HFFc6 (cell line): Measurements from ENCODE around the gene UNC45A. TPM values are rescaled to one million over a fixed set of nuclear protein-coding genes. Genes with fewer than 3 reads are reported as not detected.

ENCODE experiments used
- DNase-seq: peaks from one replicate; pipeline ENCODE4 v3.0.0-alpha.2; 2018
- H3K27ac Mint-ChIP-seq: 2 replicates; pipeline ENCODE4 v1.8.0; 2020; ENCODE audit warnings: mild to moderate bottlenecking, mixed read lengths
- H3K27me3 Mint-ChIP-seq: 2 replicates; pipeline ENCODE4 v1.8.0; 2021; ENCODE audit warnings: mild to moderate bottlenecking, moderate library complexity, mixed read lengths; ENCODE audit not compliant: insufficient read depth
- H3K36me3 Mint-ChIP-seq: 2 replicates; pipeline ENCODE4 v1.8.0; 2021; ENCODE audit warnings: low read depth, mixed read lengths
- H3K4me1 Mint-ChIP-seq: 2 replicates; pipeline ENCODE4 v1.8.0; 2020; ENCODE audit warnings: low read depth, mixed read lengths
- H3K4me3 Mint-ChIP-seq: 2 replicates; pipeline ENCODE4 v1.8.0; 2020; ENCODE audit warnings: mild to moderate bottlenecking, moderate library complexity, mixed read lengths
- H3K9me3 Mint-ChIP-seq: 2 replicates; pipeline ENCODE4 v1.8.0; 2020; ENCODE audit warnings: mild to moderate bottlenecking, mixed read lengths
- CTCF ChIP-seq: fragments of 200-600 bp; sonication (generic); IDR thresholded peaks from 2 replicates; pipeline ENCODE4 v1.5.0; 2021; ENCODE audit warnings: antibody characterized with exemption, mild to moderate bottlenecking
- total RNA-seq, 6 experiments: library from RNA; stranded (reverse); fragmentation: NEBNext Ultra II Directional; extraction: Animal tissue kit (Norgen Biotek cat#: 25700); gene quantifications; 2 replicates in 1 of 6; 3 replicates in 5 of 6; pipeline ENCODE4 v1.2.3, GENCODE V29; 2021

The UNC45A gene
- total RNA-seq, 6 experiments from 2014 or later, result 65.3 to 77.5 (median 72.1) TPM

GRCh38 chr15:90909976-90910375 is 25.1 kb upstream of the UNC45A start:
- peaks cover 13% of the 10 kb centered on the region for H3K36me3 Mint-ChIP-seq
- H3K4me1 Mint-ChIP-seq, result no peaks in the 10 kb centered on the region
- no peaks in the 10 kb centered on the region for H3K27me3 Mint-ChIP-seq
- H3K4me3 Mint-ChIP-seq, result no peak overlapping the region
- no peak for DNase-seq
- TF ChIP-seq CTCF, result no peak
- H3K9me3 Mint-ChIP-seq, result no peaks in the 10 kb centered on the region
- H3K27ac Mint-ChIP-seq, result no peak overlapping the region

- Mint-ChIP-seq H3K4me3 (no peak overlapping the region), H3K4me1 (no peaks in the 10 kb centered on the region), H3K27me3 (no peaks in the 10 kb centered on the region), H3K9me3 (no peaks in the 10 kb centered on the region), H3K27ac (no peak overlapping the region), H3K36me3 (peaks cover 8% of the 10 kb centered on the region)
- no peak for TF ChIP-seq CTCF
- no peak for DNase-seq
Observed at GRCh38 chr15:90910441-90911301, 24.4 kb upstream of the UNC45A start.

- H3K27me3 Mint-ChIP-seq, result no peaks in the 10 kb centered on the region
- no peak overlapping the region for H3K27ac Mint-ChIP-seq
- H3K4me1 Mint-ChIP-seq, result no peaks in the 10 kb centered on the region
- no peaks in the 10 kb centered on the region for H3K9me3 Mint-ChIP-seq
- H3K4me3 Mint-ChIP-seq, result no peak overlapping the region
- no peak for DNase-seq
- H3K36me3 Mint-ChIP-seq, result peaks cover 7% of the 10 kb centered on the region; the same call in 1 of the 2 replicates
- TF ChIP-seq CTCF, result no peak
Observed at GRCh38 chr15:90911302-90911623, 23.8 kb upstream of the UNC45A start.

- H3K9me3 Mint-ChIP-seq, result no peaks in the 10 kb centered on the region
- no peaks in the 10 kb centered on the region for H3K27me3 Mint-ChIP-seq
- DNase-seq, result no peak
- H3K36me3 Mint-ChIP-seq, result peaks cover 7% of the 10 kb centered on the region; the same call in 1 of the 2 replicates
- no peak for TF ChIP-seq CTCF
- no peak overlapping the region for H3K27ac Mint-ChIP-seq
- H3K4me3 Mint-ChIP-seq, result no peak overlapping the region
- no peaks in the 10 kb centered on the region for H3K4me1 Mint-ChIP-seq
Observed at GRCh38 chr15:90911906-90912769, 22.9 kb upstream of the UNC45A start.

- TF ChIP-seq CTCF, result no peak
- Mint-ChIP-seq H3K9me3 (no peaks in the 10 kb centered on the region), H3K4me1 (no peaks in the 10 kb centered on the region), H3K27ac (no peak overlapping the region), H3K4me3 (no peak overlapping the region), H3K36me3 (peaks cover 7% of the 10 kb centered on the region; the same call in 1 of the 2 replicates), H3K27me3 (no peaks in the 10 kb centered on the region)
- DNase-seq, result no peak
Observed at GRCh38 chr15:90912770-90913075, 22.4 kb upstream of the UNC45A start.
